Large intestine (tissue), 3 donors: Measurements from ENCODE around the gene COL23A1. TPM values are rescaled to one million over a fixed set of nuclear protein-coding genes. Genes with fewer than 3 reads are reported as not detected.

Experiments used
- DNase-seq, 2 donors: peaks; one replicate each; pipeline versions ENCODE4 v3.0.0 to v3.0.0-alpha.2; 2013
- H3K27ac ChIP-seq: one replicate; pipeline ENCODE4 v1.5.1; 2013; ENCODE audit warnings: low read length
- H3K27me3 ChIP-seq: 2 replicates; pipeline ENCODE4 v1.6.1; 2013; ENCODE audit warnings: low read length; ENCODE audit not compliant: control insufficient read depth, insufficient read depth
- H3K36me3 ChIP-seq: 2 replicates; pipeline ENCODE4 v1.6.1; 2013; ENCODE audit warnings: low read length; ENCODE audit not compliant: control insufficient read depth, insufficient read depth
- H3K4me1 ChIP-seq: one replicate; pipeline ENCODE4 v1.6.1; 2013; ENCODE audit warnings: low read length; ENCODE audit not compliant: control insufficient read depth, insufficient read depth
- H3K4me3 ChIP-seq: one replicate; pipeline ENCODE4 v1.5.1; 2013; ENCODE audit warnings: low read length
- H3K9me3 ChIP-seq: one replicate; pipeline ENCODE4 v1.6.1; 2013; ENCODE audit warnings: mild to moderate bottlenecking, low read depth, low read length, moderate library complexity; ENCODE audit not compliant: control insufficient read depth
- WGBS: methylation state at CpG from one replicate; pipeline ENCODE4 v1.1.5; 2013; ENCODE audit warnings: low lambda C conversion rate; ENCODE audit not compliant: insufficient coverage; 5-methylcytosine and 5-hydroxymethylcytosine counted together
- polyA plus RNA-seq: library from polyadenylated mRNA; unstranded; fragments of 120-200 nt; gene quantifications from one replicate; pipeline ENCODE4 v1.2.1, GENCODE V29; 2013

COL23A1 gene
- polyA plus RNA-seq, 1 donor: 8.9 TPM

DNA sequence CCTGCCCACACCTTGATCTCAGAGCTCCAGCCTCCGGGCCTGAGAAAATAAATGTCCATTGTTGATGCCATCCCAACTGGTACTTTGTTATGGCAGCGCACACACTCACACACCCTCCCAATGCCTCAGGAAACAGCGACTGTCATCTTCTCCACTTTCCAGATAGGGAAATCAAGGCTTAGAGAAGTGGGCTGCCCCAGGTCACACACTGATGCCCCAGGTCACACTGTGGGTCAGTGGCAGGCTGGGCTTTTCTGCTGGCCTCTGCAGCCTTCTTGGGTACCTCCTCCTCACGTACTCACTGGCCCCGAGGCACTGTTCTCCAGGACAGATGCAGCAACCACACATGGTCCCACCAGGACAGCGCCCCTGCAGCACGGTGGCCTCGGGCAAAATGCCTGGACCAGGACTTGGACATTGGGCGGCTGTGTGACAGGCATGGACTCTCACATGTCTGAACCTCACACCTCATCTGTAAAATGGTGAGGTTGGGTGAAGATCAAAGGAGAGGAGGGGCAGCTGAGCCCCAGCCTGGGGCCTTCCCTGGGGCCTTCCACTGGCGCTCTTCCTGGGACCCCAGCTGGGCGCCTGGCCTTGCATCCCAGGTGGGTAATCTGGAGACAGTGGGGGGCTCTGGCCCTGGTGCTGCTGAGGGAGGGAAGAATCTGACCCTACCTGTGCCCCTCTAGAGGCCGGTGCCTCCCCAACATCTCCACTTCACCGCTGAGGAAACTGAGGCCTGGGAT, 156.0 kb downstream of the COL23A1 start:
- H3K27ac ChIP-seq: no peak overlapping the region
- no peak overlapping the region for H3K4me3 ChIP-seq
- no peaks in the 10 kb centered on the region for H3K36me3 ChIP-seq
- WGBS: no CpG with 5 or more reads among the region's 13 CpGs
- H3K27me3 ChIP-seq: no peaks in the 10 kb centered on the region
- no peaks in the 10 kb centered on the region for H3K9me3 ChIP-seq
- no peak for DNase-seq
- H3K4me1 ChIP-seq: no peaks in the 10 kb centered on the region

DNA sequence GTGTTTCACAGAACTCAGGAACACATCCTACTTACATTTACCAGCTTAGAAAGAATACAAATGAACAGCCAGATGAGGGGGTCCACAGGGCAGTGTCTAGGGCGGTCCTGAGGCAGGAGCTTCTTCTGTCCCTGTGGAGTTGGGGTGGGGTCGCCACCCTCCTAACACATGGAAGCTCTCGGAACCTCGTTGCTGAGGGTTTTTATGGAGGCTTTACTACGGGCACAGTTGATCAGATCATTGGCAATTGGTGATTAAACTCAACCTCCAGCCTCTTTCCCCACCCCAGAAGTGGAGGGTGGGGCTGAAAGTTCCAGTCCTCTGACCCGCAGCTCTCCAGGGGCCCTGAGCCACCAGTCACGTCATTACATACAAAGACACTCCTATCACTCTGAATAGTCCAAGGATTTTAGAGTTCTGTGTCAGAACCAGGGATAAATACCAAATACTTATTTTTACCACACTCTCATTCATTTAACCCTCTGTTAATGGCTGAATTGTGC, 156.9 kb downstream of the COL23A1 start:
- DNase-seq: no peak
- Histone ChIP-seq H3K27ac (no peak overlapping the region), H3K36me3 (no peaks in the 10 kb centered on the region), H3K27me3 (no peaks in the 10 kb centered on the region), H3K4me1 (peaks cover 3% of the 10 kb centered on the region), H3K4me3 (no peak overlapping the region), H3K9me3 (no peaks in the 10 kb centered on the region)
- WGBS: no CpG with 5 or more reads among the region's 7 CpGs

DNA sequence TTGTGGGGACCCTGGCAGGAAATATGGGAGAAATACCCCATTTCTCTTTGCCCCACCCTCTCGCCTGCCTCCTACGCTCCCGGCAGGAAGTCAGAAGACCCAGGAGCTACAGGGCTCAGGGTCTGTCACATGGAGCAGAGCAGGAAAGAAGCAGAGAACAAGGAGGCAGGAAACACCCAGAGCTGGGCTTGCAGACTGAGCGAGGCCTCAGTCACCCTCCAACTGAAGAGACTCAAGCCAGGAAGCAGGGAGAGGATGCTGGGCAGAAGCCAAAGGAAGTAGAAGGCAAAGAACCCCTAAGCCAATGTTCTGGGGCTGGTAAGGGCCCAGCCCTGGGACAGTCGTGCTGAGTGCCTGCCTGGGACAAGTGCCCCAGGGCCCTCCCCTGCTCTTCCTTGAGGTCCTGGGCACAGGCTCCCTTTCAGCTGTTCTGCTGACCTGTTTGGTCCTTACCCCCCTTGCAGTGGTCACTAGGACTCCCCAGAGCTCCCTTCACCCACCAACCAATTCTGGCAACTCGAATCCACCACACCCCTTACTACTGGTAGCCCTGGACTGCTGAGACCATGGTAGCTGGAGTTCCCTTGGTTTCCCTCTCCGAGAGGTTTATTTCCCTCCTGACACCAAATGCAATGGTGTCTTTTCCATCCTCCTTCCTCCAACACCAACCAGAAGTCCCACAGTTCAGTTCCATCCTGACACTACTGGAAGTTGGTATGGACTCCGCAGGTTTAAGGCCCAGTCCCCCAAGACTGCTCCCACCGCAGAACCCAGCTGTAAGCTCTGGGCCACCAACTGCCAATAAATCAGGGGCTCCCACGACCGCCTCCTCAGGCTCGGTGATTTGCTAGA, 157.5 kb downstream of the COL23A1 start:
- peaks cover 3% of the 10 kb centered on the region for H3K4me1 ChIP-seq
- H3K36me3 ChIP-seq: no peaks in the 10 kb centered on the region
- H3K9me3 ChIP-seq: no peaks in the 10 kb centered on the region
- no peak for DNase-seq
- H3K4me3 ChIP-seq: no peak overlapping the region
- H3K27ac ChIP-seq: no peak overlapping the region
- H3K27me3 ChIP-seq: no peaks in the 10 kb centered on the region
- WGBS: no CpG with 5 or more reads among the region's 12 CpGs

DNA sequence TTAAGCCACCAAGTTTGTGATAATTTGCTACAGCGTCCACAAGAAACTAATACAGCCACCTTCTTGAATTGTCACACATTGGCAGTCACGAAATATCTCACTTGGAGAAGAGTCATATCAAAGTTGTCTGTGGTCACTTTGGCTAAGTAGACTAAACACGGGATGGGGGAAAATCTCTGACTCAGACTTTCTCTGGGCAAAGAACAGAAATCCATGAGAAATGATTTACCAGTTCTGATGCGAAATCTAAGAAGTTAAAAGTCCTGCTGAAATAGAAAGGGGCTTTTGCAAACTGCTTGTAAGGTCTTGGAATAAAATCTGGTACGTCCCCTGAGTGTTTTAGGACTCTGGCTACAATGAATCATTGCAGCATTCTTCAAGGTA, 158.4 kb downstream of the COL23A1 start:
- Histone ChIP-seq H3K27me3 (no peaks in the 10 kb centered on the region), H3K36me3 (no peaks in the 10 kb centered on the region), H3K4me1 (peaks cover 3% of the 10 kb centered on the region), H3K9me3 (no peaks in the 10 kb centered on the region), H3K27ac (no peak overlapping the region), H3K4me3 (no peak overlapping the region)
- no CpG with 5 or more reads among the region's 5 CpGs for WGBS
- no peak for DNase-seq

DNA sequence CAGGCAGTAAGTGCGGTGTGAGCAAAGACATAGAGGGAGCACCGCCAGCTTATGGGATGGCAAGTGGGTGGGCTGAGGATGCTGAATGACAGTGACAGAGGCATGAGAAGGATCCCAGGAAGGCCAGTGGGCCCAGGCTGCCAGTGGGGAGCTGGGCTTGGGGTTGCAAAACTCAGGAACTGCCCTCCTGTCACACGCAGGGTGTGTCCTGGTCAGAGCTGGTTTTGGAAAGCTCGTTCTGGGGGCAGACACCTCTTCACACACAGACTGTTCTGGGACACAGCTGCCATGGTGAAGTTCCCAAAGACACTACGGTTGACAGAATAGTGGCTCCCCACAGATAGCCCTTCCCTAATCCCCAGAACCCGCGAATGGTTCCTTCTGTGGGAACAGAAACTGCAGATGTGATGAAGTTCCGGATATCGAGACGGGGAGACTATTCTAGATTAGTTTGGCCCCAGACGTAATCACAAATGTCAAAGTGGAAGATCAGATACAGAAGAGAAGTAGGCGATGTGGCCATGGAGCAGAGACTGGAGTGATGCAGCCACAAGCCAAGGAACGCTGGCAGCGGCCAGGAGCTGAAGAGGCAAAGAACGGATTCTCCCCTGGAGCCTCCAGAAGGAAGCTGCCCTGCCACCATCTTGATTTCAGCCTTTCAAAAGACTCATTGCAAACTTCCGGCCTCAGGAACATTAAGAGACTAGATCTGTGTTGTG, 159.0 kb downstream of the COL23A1 start:
- no peak for DNase-seq
- Histone ChIP-seq H3K4me3 (no peak overlapping the region), H3K36me3 (no peaks in the 10 kb centered on the region), H3K27ac (no peak overlapping the region), H3K9me3 (no peaks in the 10 kb centered on the region), H3K4me1 (peaks cover 3% of the 10 kb centered on the region), H3K27me3 (peaks cover 2% of the 10 kb centered on the region)
- WGBS: no CpG with 5 or more reads among the region's 16 CpGs

DNA sequence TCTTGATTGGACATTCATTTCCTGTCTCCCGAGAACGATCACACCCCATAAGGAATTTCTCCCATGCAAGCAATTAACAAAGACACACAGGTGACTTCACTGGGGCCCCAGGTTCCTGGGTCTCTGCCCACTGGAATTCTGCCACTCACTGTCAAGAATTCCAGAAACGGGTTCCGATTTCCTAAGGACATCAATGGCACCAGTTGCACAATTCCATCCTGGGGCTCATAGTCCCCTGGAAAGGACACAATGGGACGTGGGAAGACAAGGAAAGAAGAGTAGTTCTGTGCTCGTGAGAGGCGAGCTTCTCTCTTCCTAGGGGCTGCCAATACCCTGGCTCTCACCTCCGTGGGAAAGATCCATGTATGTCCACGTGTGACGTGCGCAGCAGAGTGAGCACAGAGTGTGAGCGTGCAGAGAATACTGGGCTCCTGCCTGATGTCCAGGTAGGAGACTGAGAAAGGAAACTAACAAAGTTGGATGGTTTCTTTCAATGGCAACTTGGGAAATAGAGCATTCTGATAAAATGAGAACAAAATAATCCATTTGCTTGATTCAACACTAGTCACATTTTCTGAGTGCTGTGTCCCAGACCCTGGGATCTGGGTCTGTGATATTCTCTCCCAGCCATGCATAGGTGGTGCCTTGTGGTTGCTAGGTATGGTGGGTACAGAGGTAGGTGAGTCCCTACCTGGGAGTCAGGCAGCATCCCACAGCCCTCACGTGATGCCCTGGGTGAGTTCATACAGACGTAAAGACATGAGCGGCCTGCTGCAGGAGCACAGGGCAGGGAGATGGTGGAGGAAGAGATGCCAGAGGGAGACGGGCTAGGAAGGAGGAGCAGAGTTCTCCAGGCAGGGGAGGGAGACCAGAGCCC, 159.8 kb downstream of the COL23A1 start:
- Histone ChIP-seq H3K36me3 (no peaks in the 10 kb centered on the region), H3K4me3 (no peak overlapping the region), H3K27ac (no peak overlapping the region), H3K27me3 (peaks cover 2% of the 10 kb centered on the region), H3K4me1 (peaks cover 3% of the 10 kb centered on the region), H3K9me3 (no peaks in the 10 kb centered on the region)
- WGBS: 90% methylated on average over 2 of the region's 16 CpGs
- no peak for DNase-seq

DNA sequence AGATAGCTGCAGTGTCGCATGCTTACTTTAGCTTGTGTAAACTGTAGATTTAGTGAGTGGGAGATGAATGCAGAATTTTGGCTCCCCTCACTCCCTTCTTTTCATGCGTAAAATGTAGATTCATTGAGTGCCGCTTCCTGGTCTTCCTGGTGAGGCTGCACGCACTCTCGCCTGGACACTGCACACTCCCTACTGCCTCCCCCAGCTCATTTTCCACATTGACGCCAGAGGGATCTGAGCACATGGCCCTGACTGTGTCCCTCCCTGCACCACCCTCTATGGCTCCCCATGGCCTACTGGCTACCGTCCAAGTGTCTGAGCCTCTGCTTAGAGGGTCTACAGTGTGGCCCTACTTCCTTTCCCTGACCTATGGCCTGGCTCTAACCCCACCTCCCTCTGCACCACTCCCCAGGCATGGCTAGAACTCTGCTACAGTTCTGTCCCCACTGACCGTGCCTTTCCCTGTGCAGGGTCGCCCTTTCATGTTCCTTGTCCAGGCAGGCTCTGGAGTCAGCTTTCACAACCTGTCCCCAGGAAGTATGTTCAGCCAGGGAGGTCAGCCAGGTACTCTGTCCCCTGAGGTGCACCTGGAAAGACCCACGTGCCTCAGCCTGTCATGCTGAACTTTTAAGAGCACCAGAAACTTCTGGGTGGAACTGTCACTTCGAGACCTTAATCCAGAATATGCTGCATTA, 160.6 kb downstream of the COL23A1 start:
- no peak overlapping the region for H3K4me3 ChIP-seq
- peaks cover 2% of the 10 kb centered on the region for H3K27me3 ChIP-seq
- DNase-seq: no peak
- H3K9me3 ChIP-seq: no peaks in the 10 kb centered on the region
- no peaks in the 10 kb centered on the region for H3K36me3 ChIP-seq
- H3K27ac ChIP-seq: no peak overlapping the region
- peaks cover 3% of the 10 kb centered on the region for H3K4me1 ChIP-seq
- 90% methylated on average over 2 of the region's 11 CpGs for WGBS

DNA sequence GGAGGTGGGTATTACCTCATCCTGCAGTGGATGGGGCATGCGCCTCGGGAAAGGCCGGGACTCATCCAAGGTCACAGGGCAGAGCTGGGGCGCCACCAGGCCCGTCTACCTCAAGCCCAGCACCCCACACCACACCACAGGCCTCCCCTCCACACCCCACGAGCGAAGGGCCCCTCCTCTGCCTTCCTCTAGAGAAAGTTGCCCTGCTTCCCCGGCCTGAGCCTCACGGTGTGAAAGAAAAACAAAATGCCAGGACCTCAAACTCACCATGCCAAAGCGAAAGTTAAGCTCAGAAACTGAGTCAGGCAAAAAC, 161.1 kb downstream of the COL23A1 start:
- no peak for DNase-seq
- peaks cover 3% of the 10 kb centered on the region for H3K4me1 ChIP-seq
- WGBS: no CpG with 5 or more reads among the region's 10 CpGs
- H3K4me3 ChIP-seq: no peak overlapping the region
- peaks cover 2% of the 10 kb centered on the region for H3K27me3 ChIP-seq
- H3K27ac ChIP-seq: no peak overlapping the region
- no peaks in the 10 kb centered on the region for H3K36me3 ChIP-seq
- H3K9me3 ChIP-seq: no peaks in the 10 kb centered on the region

DNA sequence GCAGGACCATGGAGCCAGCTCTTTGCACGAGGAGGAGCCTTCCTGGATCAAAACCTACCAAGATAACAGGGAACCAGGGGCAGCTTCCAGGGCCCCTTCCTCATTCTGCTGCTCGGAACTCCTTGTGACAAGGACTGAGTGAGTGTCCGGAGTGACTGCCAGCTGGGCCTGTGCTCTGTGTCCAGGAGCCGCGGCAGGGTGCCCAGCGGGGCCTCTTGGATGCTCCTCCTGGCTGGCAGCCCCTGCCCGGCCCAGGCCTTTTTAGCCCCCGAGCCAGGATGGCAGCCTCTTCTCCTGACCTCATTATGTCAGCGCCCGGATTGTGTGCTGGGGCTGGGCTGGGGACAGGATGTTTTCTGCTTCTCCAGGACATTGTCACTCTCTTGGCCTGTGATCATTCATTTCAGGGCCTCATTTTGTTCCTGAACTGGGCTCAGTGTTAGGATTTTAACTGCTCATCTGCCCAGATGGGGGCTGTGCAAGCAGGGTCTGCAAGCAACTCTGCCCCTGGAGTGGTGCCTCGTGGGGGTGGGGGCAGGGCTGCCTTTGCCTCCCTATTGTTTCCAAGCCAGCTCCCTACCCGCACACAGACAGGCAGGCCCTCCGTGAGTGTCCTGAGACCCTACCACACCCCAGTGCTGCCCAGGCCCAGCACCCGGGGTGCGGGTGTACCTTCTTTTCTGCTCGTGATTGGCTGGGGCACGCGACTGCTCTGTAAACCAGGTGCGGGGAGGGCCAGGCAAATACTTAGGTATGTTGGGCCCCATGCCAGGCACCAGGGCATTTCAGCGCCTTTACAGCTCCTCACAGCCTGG, 161.6 kb downstream of the COL23A1 start:
- Histone ChIP-seq H3K36me3 (no peaks in the 10 kb centered on the region), H3K4me3 (no peak overlapping the region), H3K27me3 (peaks cover 2% of the 10 kb centered on the region), H3K9me3 (no peaks in the 10 kb centered on the region), H3K27ac (no peak overlapping the region), H3K4me1 (peaks cover 3% of the 10 kb centered on the region)
- no peak for DNase-seq
- WGBS: no CpG with 5 or more reads among the region's 20 CpGs
